ENCODE results near the gene SCARB2.
A peak's percentile ranks its signal among the peaks of the same experiment; 100 is the strongest.

Gene SCARB2

GRCh38 chr4:76204936-76205335, 8.7 kb downstream of the SCARB2 start:
- no peak for DNase-seq (ENCODE audit: low read depth)
- no peak overlapping the region for H3K4me3 ChIP-seq (ENCODE audit: control insufficient read depth, low read depth, low read length)
- TF ChIP-seq CTCF (IDR thresholded peaks at IDR 0.05; ENCODE audit: control insufficient read depth, insufficient read depth, low read depth, low read length, missing control alignments), result no peak

- TF ChIP-seq CTCF (IDR thresholded peaks at IDR 0.05; ENCODE audit: control insufficient read depth, insufficient read depth, low read depth, low read length, missing control alignments), result no peak
- H3K4me3 ChIP-seq (ENCODE audit: control insufficient read depth, low read depth, low read length), result no peak overlapping the region
- no peak for DNase-seq (ENCODE audit: low read depth)
Observed at GRCh38 chr4:76203541-76203940, 10.1 kb downstream of the SCARB2 start.

GRCh38 chr4:76201276-76201675, 12.3 kb downstream of the SCARB2 start:
- TF ChIP-seq CTCF (IDR thresholded peaks at IDR 0.05; ENCODE audit: control insufficient read depth, insufficient read depth, low read depth, low read length, missing control alignments), result no peak
- DNase-seq (ENCODE audit: low read depth), result no peak
- H3K4me3 ChIP-seq (ENCODE audit: control insufficient read depth, low read depth, low read length), result no peak overlapping the region

GRCh38 chr4:76200771-76201231, 12.8 kb downstream of the SCARB2 start:
- no peak for DNase-seq (ENCODE audit: low read depth)
- TF ChIP-seq CTCF (IDR thresholded peaks at IDR 0.05; ENCODE audit: control insufficient read depth, insufficient read depth, low read depth, low read length, missing control alignments), result no peak
- no peak overlapping the region for H3K4me3 ChIP-seq (ENCODE audit: control insufficient read depth, low read depth, low read length)

- no peak for TF ChIP-seq CTCF (IDR thresholded peaks at IDR 0.05; ENCODE audit: control insufficient read depth, insufficient read depth, low read depth, low read length, missing control alignments)
- DNase-seq (ENCODE audit: low read depth), result no peak
Observed at GRCh38 chr4:76199664-76200211, 13.9 kb downstream of the SCARB2 start.

GRCh38 chr4:76198411-76199237, 15.0 kb downstream of the SCARB2 start:
- H3K4me3 ChIP-seq (ENCODE audit: control insufficient read depth, low read depth, low read length), result no peak overlapping the region
- no peak for TF ChIP-seq CTCF (IDR thresholded peaks at IDR 0.05; ENCODE audit: control insufficient read depth, insufficient read depth, low read depth, low read length, missing control alignments)
- DNase-seq (ENCODE audit: low read depth), result peak; percentile 56

More at GRCh38 chr4:76199664-76200211, 13.9 kb downstream of the SCARB2 start:
- no peak overlapping the region for H3K4me3 ChIP-seq (ENCODE audit: control insufficient read depth, low read depth, low read length)
